ENCODE measurements around the gene C10orf67.

DNA sequence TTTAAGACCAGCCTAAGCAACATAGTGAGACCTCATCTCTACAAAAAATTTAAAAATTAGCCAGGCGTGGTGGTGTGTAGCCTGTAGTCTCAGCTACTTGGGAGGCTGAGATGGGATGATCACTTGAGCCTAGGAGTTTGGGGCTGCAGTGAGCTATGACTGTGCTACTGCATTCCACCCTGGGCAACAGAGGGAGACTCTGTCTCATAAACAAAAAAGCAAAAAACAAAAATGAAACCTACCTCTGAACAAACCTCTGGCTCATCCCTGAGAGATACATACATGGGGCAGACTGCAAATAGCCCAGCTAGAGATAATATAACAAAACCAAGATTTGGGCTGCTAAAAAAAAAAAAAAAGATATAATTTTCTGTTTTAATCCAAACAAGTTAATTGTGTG, 19.5 kb downstream of the C10orf67 start:
- no peak for TF ChIP-seq ZNF70 (CRISPR knock-in tag; IDR thresholded peaks at IDR 0.05)
- no peak for TF ChIP-seq ARNTL (CRISPR knock-in tag; IDR thresholded peaks at IDR 0.05; ENCODE audit: borderline replicate concordance, low read depth)
